Adrenal gland (tissue), 12 donors: ENCODE data around the gene ZNF592. TPM values are rescaled to one million over a fixed set of nuclear protein-coding genes. Genes with fewer than 3 reads are reported as not detected.
A peak's percentile ranks its signal among the peaks of the same experiment; 100 is the strongest.

Experiments used
- DNase-seq, 7 donors: peaks; one replicate each; pipeline ENCODE4 v3.0.0-alpha.2; 2019 to 2020
- H3K27ac ChIP-seq, 5 donors: fragments of 200-600 bp; sonication (generic) in 4 of 5; 1 replicate in 3 of 5; 2 replicates in 2 of 5; pipeline versions ENCODE4 v1.5.1 to v1.8.0; 2016 to 2020; ENCODE audit warnings: mild to moderate bottlenecking in 1 of 5
- H3K27me3 ChIP-seq: fragments of 200-600 bp; 2 replicates; pipeline ENCODE4 v1.8.0; 2021
- H3K36me3 ChIP-seq, 2 donors: fragments of 200-600 bp; replicated peaks in 1 of 2; 1 replicate in 1 of 2; 2 replicates in 1 of 2; pipeline versions ENCODE4 v1.5.1 to v1.8.0; 2018 to 2022
- H3K4me1 ChIP-seq, 2 donors: fragments of 200-600 bp; replicated peaks in 1 of 2; 1 replicate in 1 of 2; 2 replicates in 1 of 2; pipeline versions ENCODE4 v1.5.1 to v1.8.0; 2018 to 2021
- H3K4me3 ChIP-seq, 4 donors: fragments of 200-600 bp; sonication (generic) in 3 of 4; one replicate each; pipeline ENCODE4 v1.5.1; 2016 to 2018
- H3K9me3 ChIP-seq, 3 donors: fragments of 200-600 bp; sonication (generic) in 1 of 3; replicated peaks in 1 of 3; 1 replicate in 2 of 3; 2 replicates in 1 of 3; pipeline versions ENCODE4 v1.5.1 to v1.8.0; 2016 to 2021
- POLR2A ChIP-seq, 2 donors: fragments of 450-650 bp; IDR thresholded peaks; one replicate each; pipeline ENCODE4 v1.6.1; 2017; ENCODE audit warnings: antibody characterized with exemption in 2 of 2, mild to moderate bottlenecking in 2 of 2, moderate library complexity in 1 of 2
- WGBS, 4 donors: extraction: QIAGEN DNeasy Blood & Tissue Kit in 2 of 4; methylation state at CpG; one replicate each; pipeline versions ENCODE4 v1.1.5 to v1.1.7; 2013 to 2017; 5-methylcytosine and 5-hydroxymethylcytosine counted together
- intact Hi-C, 2 donors: fragments of 100-400 bp; cut with DNase I; formaldehyde crosslinking; loops; one replicate each; pipeline versions ENCODE4 v1.14.1 to v1.15.0; 2022 to 2023
- polyA plus RNA-seq, 3 donors: library from polyadenylated mRNA; stranded (reverse); fragments of 200-250 nt in 2 of 3; fragments of 350-450 nt in 1 of 3; fragmentation: Illumina TruSeq in 1 of 3; extraction: RNeasy Lipid Tissue Mini Kit (QIAGEN cat#74804) in 1 of 3; gene quantifications; one replicate each; pipeline ENCODE4 v1.2.3, GENCODE V29; 2013 to 2014
- total RNA-seq, 9 donors: library from RNA; depleted of rRNA in 4 of 9; stranded (reverse); fragments of >200 nt in 4 of 9; fragments of 120-200 nt in 1 of 9; fragmentation: NEBNext Ultra II Directional in 1 of 9; extraction: Animal tissue kit (Norgen Biotek cat#: 25700) in 1 of 9; gene quantifications; one replicate each; pipeline versions ENCODE4 v1.1.0 to v1.2.4, GENCODE V29; 2013 to 2023
- TF ChIP-seq, protein P1 (sequence below), 6 experiments: fragments of 450-650 bp in 4 of 6; fragments of 200-600 bp in 2 of 6; sonication (generic) in 1 of 6; IDR thresholded peaks; 1 replicate in 5 of 6; 2 replicates in 1 of 6; pipeline versions ENCODE4 v1.5.1 to v1.8.0; 2016 to 2021; ENCODE audit warnings: antibody characterized with exemption in 6 of 6, mild to moderate bottlenecking in 2 of 6, moderate library complexity in 1 of 6
- donor health status: healthy with polysubstance abuse.
- donor health status: Bipolar disorder and iron deficiency.
- donor health status: DM: yes; HTN: yes; CAD: no.
- donor health status: DM: no; HTN: no; CAD: no.
- donor health status: DM: no; HTN: no; CAD: no.
- donor health status: DM: yes; HTN: yes; CAD: no.

Gene ZNF592
- total and polyA plus RNA-seq, 12 donors = 8.1 to 30.3 (median 24.2) TPM

DNA sequence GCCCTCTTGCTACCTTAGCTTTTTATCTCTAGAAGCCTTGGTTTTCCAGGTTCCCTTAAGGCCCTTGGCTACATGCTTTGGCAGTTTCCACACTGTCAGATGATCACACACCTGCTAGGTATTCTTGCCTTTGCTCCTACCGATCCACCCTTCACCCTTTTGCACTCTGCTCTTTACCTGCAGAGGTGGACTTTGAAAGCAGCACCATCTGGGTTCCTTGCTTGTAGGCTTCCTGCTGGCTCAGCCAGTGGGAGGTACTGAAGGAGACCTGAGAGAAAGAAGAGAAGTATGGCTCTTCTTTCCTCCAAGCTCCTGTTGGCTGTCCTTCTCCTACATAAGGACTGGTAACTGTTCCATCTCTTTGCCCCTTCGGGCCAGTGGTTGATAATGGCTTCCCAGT lies 7.3 kb upstream of the ZNF592 start:
- H3K27me3 ChIP-seq = no peaks in the 10 kb centered on the region
- no peak for TF ChIP-seq POLR2A (IDR thresholded peaks at IDR 0.05)
- TF ChIP-seq, protein P1, sequence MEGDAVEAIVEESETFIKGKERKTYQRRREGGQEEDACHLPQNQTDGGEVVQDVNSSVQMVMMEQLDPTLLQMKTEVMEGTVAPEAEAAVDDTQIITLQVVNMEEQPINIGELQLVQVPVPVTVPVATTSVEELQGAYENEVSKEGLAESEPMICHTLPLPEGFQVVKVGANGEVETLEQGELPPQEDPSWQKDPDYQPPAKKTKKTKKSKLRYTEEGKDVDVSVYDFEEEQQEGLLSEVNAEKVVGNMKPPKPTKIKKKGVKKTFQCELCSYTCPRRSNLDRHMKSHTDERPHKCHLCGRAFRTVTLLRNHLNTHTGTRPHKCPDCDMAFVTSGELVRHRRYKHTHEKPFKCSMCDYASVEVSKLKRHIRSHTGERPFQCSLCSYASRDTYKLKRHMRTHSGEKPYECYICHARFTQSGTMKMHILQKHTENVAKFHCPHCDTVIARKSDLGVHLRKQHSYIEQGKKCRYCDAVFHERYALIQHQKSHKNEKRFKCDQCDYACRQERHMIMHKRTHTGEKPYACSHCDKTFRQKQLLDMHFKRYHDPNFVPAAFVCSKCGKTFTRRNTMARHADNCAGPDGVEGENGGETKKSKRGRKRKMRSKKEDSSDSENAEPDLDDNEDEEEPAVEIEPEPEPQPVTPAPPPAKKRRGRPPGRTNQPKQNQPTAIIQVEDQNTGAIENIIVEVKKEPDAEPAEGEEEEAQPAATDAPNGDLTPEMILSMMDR (IDR thresholded peaks at IDR 0.05) = no peak
- no peak overlapping the region for H3K27ac ChIP-seq
- H3K36me3 ChIP-seq = no peaks in the 10 kb centered on the region
- H3K9me3 ChIP-seq = no peaks in the 10 kb centered on the region
- H3K4me1 ChIP-seq = peaks cover 0 to 4% of the 10 kb centered on the region in 2 donors
- DNase-seq = no peak
- intact Hi-C loops = no loop called here
- 81 to 93% (median 88%) methylated on average over 2 of the region's 2 CpGs for WGBS, 4 donors
- no peak overlapping the region for H3K4me3 ChIP-seq

- intact Hi-C loops = no loop called here
- peak; percentile 78 to 90 (median 82) for DNase-seq
- 0 to 1% (median 1%) methylated on average over 10 to 46 of the region's 46 CpGs for WGBS, 4 donors
- peak overlapping the region; percentile 94 to 100 (median 99) for H3K27ac ChIP-seq
- no peaks in the 10 kb centered on the region for H3K36me3 ChIP-seq
- no peaks in the 10 kb centered on the region for H3K27me3 ChIP-seq
- peak overlapping the region; percentile 1 to 78 (median 32) for H3K4me3 ChIP-seq
- H3K9me3 ChIP-seq = no peaks in the 10 kb centered on the region
- H3K4me1 ChIP-seq = peaks cover 29 to 49% of the 10 kb centered on the region in 2 donors
- TF ChIP-seq, protein P1 (IDR thresholded peaks at IDR 0.05) = peak in 2 of 6 experiments; percentile 10 to 18
- peak in 1 of 2 donors; percentile 78 for TF ChIP-seq POLR2A (IDR thresholded peaks at IDR 0.05)
Observed at GRCh38 chr15:84747416-84748273, 747 bp upstream of the ZNF592 start.

GRCh38 chr15:84749111-84749991 lies 959 bp downstream of the ZNF592 start:
- intact Hi-C loops = no loop called here
- H3K9me3 ChIP-seq = no peaks in the 10 kb centered on the region
- peak; percentile 61 to 77 (median 69) for DNase-seq
- TF ChIP-seq POLR2A (IDR thresholded peaks at IDR 0.05) = no peak
- TF ChIP-seq, protein P1 (IDR thresholded peaks at IDR 0.05) = peak in 3 of 6 experiments; percentile 27 to 30 (median 29)
- peak overlapping the region; percentile 19 to 100 (median 95) for H3K27ac ChIP-seq
- no peaks in the 10 kb centered on the region for H3K36me3 ChIP-seq
- H3K4me1 ChIP-seq = peaks cover 29 to 65% of the 10 kb centered on the region in 2 donors
- WGBS, 4 donors = 2 to 10% (median 6%) methylated on average over 11 to 15 of the region's 15 CpGs
- no peaks in the 10 kb centered on the region for H3K27me3 ChIP-seq
- H3K4me3 ChIP-seq = peak overlapping the region; percentile 60 to 91 (median 74)
